IMR-90 (cell line): ENCODE measurements around the gene FAM149B1. TPM values are rescaled to one million over a fixed set of nuclear protein-coding genes. Genes with fewer than 3 reads are reported as not detected.

Source experiments
- ATAC-seq: fragments of 200-7000 bp; cut with Tn5 transposase; 2 replicates; pipeline ENCODE4 v1.9.1; 2020; ENCODE audit warnings: low read depth, mild to moderate bottlenecking, moderate library complexity
- BruUV-seq: library from RNA; stranded (reverse); fragments of 400-500 nt; replicated peaks from 2 replicates; lab custom pipeline; 2021; lab: Mats Ljungman, UMichigan
- CTCF ChIA-PET: fragments of 300-600 bp; formaldehyde crosslinking; extraction: SDS; loops from one replicate; lab custom pipeline; 2021; ENCODE audit warnings: antibody characterized with exemption; lab: Yijun Ruan, JAX
- POLR2A ChIA-PET: fragments of 300-600 bp; sonication (Branson Sonifier 250); formaldehyde crosslinking; loops from one replicate; lab custom pipeline; 2022; ENCODE audit warnings: antibody characterized with exemption; ENCODE audit not compliant: unreplicated experiment; lab: Charles Lee
- DNase-seq: peaks from one replicate; pipeline ENCODE4 v3.0.0; 2013
- H2AFZ ChIP-seq: replicated peaks from 2 replicates; pipeline ENCODE3; 2013; ENCODE audit warnings: low read length, mild to moderate bottlenecking; ENCODE audit not compliant: poor library complexity
- H2AK5ac ChIP-seq: 2 replicates; pipeline ENCODE4 v1.6.1; 2013; ENCODE audit warnings: low read depth, low read length, inconsistent platforms
- H2AK9ac ChIP-seq: replicated peaks from 2 replicates; pipeline ENCODE3; 2013; ENCODE audit warnings: mild to moderate bottlenecking, low read depth, low read length, moderate library complexity; ENCODE audit not compliant: poor library complexity
- H2BK120ac ChIP-seq: 2 replicates; pipeline ENCODE4 v1.6.1; 2013; ENCODE audit warnings: low read depth, low read length, inconsistent platforms
- H2BK15ac ChIP-seq: 3 replicates; pipeline ENCODE4 v1.6.1; 2013; ENCODE audit warnings: low read depth, low read length, inconsistent platforms
- H2BK20ac ChIP-seq: 2 replicates; pipeline ENCODE4 v1.6.1; 2013; ENCODE audit warnings: low read depth, mild to moderate bottlenecking, inconsistent platforms, low read length, moderate library complexity
- H2BK5ac ChIP-seq: 2 replicates; pipeline ENCODE4 v1.6.1; 2013; ENCODE audit warnings: mild to moderate bottlenecking, low read depth, low read length, inconsistent platforms; ENCODE audit not compliant: poor library complexity, severe bottlenecking
- H3K14ac ChIP-seq: replicated peaks from 2 replicates; pipeline ENCODE4 v1.6.1; 2013; ENCODE audit warnings: low read depth, low read length, inconsistent platforms
- H3K18ac ChIP-seq: 2 replicates; pipeline ENCODE4 v1.6.1; 2013; ENCODE audit warnings: low read depth, low read length, control low read depth
- H3K23ac ChIP-seq: 2 replicates; pipeline ENCODE4 v1.6.1; 2013; ENCODE audit warnings: low read depth, low read length, inconsistent platforms
- H3K27ac ChIP-seq: 2 replicates; pipeline ENCODE4 v1.5.1; 2013; ENCODE audit warnings: mild to moderate bottlenecking, control low read depth, low read length; ENCODE audit not compliant: insufficient read depth
- H3K27me3 ChIP-seq: 2 replicates; pipeline ENCODE4 v1.6.1; 2013; ENCODE audit warnings: low read length; ENCODE audit not compliant: control insufficient read depth, insufficient read depth
- H3K36me3 ChIP-seq: 2 replicates; pipeline ENCODE4 v1.6.1; 2013; ENCODE audit warnings: low read length, mixed read lengths; ENCODE audit not compliant: control insufficient read depth, insufficient read depth
- H3K4ac ChIP-seq: 2 replicates; pipeline ENCODE4 v1.6.1; 2013; ENCODE audit warnings: low read depth, low read length, inconsistent platforms
- H3K4me1 ChIP-seq: 2 replicates; pipeline ENCODE4 v1.6.1; 2013; ENCODE audit warnings: low read length, mixed read lengths; ENCODE audit not compliant: control insufficient read depth, insufficient read depth
- H3K4me2 ChIP-seq: 2 replicates; pipeline ENCODE4 v1.6.1; 2013; ENCODE audit warnings: low read depth, mild to moderate bottlenecking, control low read depth, low read length, moderate library complexity
- H3K4me3 ChIP-seq: 2 replicates; pipeline ENCODE4 v1.5.1; 2013; ENCODE audit warnings: low read depth, mild to moderate bottlenecking, control low read depth, low read length, moderate library complexity; ENCODE audit not compliant: insufficient read depth
- H3K56ac ChIP-seq: 2 replicates; pipeline ENCODE4 v1.6.1; 2013; ENCODE audit warnings: low read length, inconsistent platforms; ENCODE audit not compliant: insufficient read depth; ENCODE audit errors: extremely low read depth
- H3K79me1 ChIP-seq, 2 experiments: 2 replicates each; pipeline ENCODE4 v1.6.1; 2013; ENCODE audit warnings: low read length in 2 of 2, inconsistent platforms in 1 of 2, low read depth in 1 of 2
- H3K9ac ChIP-seq: 2 replicates; pipeline ENCODE4 v1.6.1; 2013; ENCODE audit warnings: low read depth, low read length, control low read depth
- H3K9me1 ChIP-seq: 2 replicates; pipeline ENCODE4 v1.6.1; 2013; ENCODE audit warnings: low read length, inconsistent platforms; ENCODE audit not compliant: insufficient read depth
- H3K9me3 ChIP-seq: 2 replicates; pipeline ENCODE4 v1.6.1; 2013; ENCODE audit warnings: low read length; ENCODE audit not compliant: control insufficient read depth, insufficient read depth
- H4K20me1 ChIP-seq: 2 replicates; pipeline ENCODE4 v1.6.1; 2013; ENCODE audit warnings: low read length, inconsistent platforms; ENCODE audit not compliant: insufficient read depth
- H4K5ac ChIP-seq: 2 replicates; pipeline ENCODE4 v1.6.1; 2013; ENCODE audit warnings: mild to moderate bottlenecking, low read depth, low read length, control low read depth
- H4K8ac ChIP-seq, 2 experiments: 2 replicates each; pipeline ENCODE4 v1.6.1; 2013; ENCODE audit warnings: low read depth in 2 of 2, low read length in 2 of 2, control low read depth in 1 of 2, inconsistent platforms in 1 of 2
- H4K91ac ChIP-seq: 2 replicates; pipeline ENCODE4 v1.6.1; 2013; ENCODE audit warnings: low read depth, low read length, inconsistent platforms; ENCODE audit not compliant: insufficient read depth
- CHD1 ChIP-seq: IDR thresholded peaks from 2 replicates; pipeline ENCODE4 v1.6.1; 2012; ENCODE audit warnings: low read depth, low read length, improper control_type of control experiment
- FOS ChIP-seq: fragments of 150-350 bp; IDR thresholded peaks from 2 replicates; pipeline ENCODE4 v1.6.1; 2016; ENCODE audit warnings: low read depth, low read length
- RCOR1 ChIP-seq: IDR thresholded peaks from 2 replicates; pipeline ENCODE4 v1.6.1; 2012; ENCODE audit warnings: mild to moderate bottlenecking, low read length, improper control_type of control experiment; ENCODE audit not compliant: insufficient replicate concordance
- SMC3 ChIP-seq: fragments of 150-350 bp; IDR thresholded peaks from 2 replicates; pipeline ENCODE4 v1.6.1; 2016; ENCODE audit warnings: low read depth, mild to moderate bottlenecking, antibody characterized with exemption, low read length, moderate library complexity
- USF2 ChIP-seq: fragments of 150-350 bp; IDR thresholded peaks from 2 replicates; pipeline ENCODE4 v1.6.1; 2017; ENCODE audit warnings: mild to moderate bottlenecking, antibody characterized with exemption, low read length, low read depth
- WGBS, 2 experiments: methylation state at CpG; one replicate each; pipeline versions ENCODE4 v1.1.5 to v1.1.7; 2013; ENCODE audit warnings: missing lambda C conversion rate in 2 of 2; ENCODE audit not compliant: insufficient read length in 1 of 2; ENCODE audit errors: extremely low coverage in 2 of 2; 5-methylcytosine and 5-hydroxymethylcytosine counted together
- dilution Hi-C: fragments of 300-500 bp; cut with HindIII; formaldehyde crosslinking; loops from one replicate; pipeline ENCODE4 v1.14.3; 2018; ENCODE audit warnings: low sequenced_read_pairs; ENCODE audit not compliant: unreplicated experiment
- in situ Hi-C: fragments of 300-500 bp; cut with MboI; formaldehyde crosslinking; loops from 3 replicates; pipeline ENCODE4 v1.14.3; 2019; ENCODE audit warnings: low sequenced_read_pairs, inconsistent platforms, mixed read lengths
- intact Hi-C: fragments of 100-400 bp; cut with micrococcal nuclease; formaldehyde crosslinking; loops from 2 replicates; pipeline ENCODE4 v1.10.0; 2022
- polyA plus RNA-seq, 3 experiments: library from polyadenylated mRNA; depleted of rRNA; stranded (reverse); fragments of >200 nt; gene quantifications; 2 replicates each; pipeline ENCODE4 v1.2.3, GENCODE V29; 2012; ENCODE audit warnings: low replicate concordance in 1 of 3
- total RNA-seq: library from RNA; depleted of rRNA; stranded (reverse); fragments of >200 nt; gene quantifications from 2 replicates; pipeline ENCODE4 v1.2.3, GENCODE V29; 2012

Gene FAM149B1
- total and polyA plus RNA-seq, 2 of the 4 experiments (the other 2 are of a cell fraction), result 21.7 to 28.3 TPM

GRCh38 chr10:73261362-73261995 is 93.6 kb downstream of the FAM149B1 start:
- Histone ChIP-seq H3K27ac (no peak overlapping the region), H3K23ac (no peak overlapping the region), H2AK5ac (no peak overlapping the region), H4K91ac (no peak overlapping the region), H2BK120ac (peak overlapping the region; percentile 42), H2BK20ac (no peak overlapping the region), H4K8ac (no peak overlapping the region), H3K14ac (no peak overlapping the region), H3K79me1 (no peaks in the 10 kb centered on the region), H3K4me2 (no peak overlapping the region), H2BK15ac (no peak overlapping the region), H3K9ac (no peak overlapping the region), H3K4me3 (no peak overlapping the region), H3K18ac (no peak overlapping the region), H3K9me3 (no peaks in the 10 kb centered on the region), H3K4me1 (no peaks in the 10 kb centered on the region), H2AK9ac (no peak overlapping the region), H3K4ac (no peak overlapping the region), H3K36me3 (no peaks in the 10 kb centered on the region), H2BK5ac (no peak overlapping the region), H2AFZ (no peak overlapping the region), H4K20me1 (no peaks in the 10 kb centered on the region), H3K56ac (no peak overlapping the region), H4K5ac (no peak overlapping the region), H3K9me1 (no peaks in the 10 kb centered on the region), H3K27me3 (no peaks in the 10 kb centered on the region)
- no TSS peak for BruUV-seq
- in situ Hi-C loops, result loop anchor here (25.0 kb wide), 1 partner anchor 376 kb away; the partner anchor contains the start of gene MYOZ1
- intact Hi-C loops, result loop anchor here (5.0 kb wide), 1 partner anchor 381 kb away; the partner anchor contains the start of gene MYOZ1
- dilution Hi-C loops, result no loop called here
- DNase-seq (no peak), ATAC-seq (no peak)
- 100% methylated on average over 1 of the region's 9 CpGs; no CpG with 5 or more reads in 1 of the 2 experiments for WGBS, 2 experiments
- TF ChIP-seq RCOR1 (no peak), FOS (no peak), SMC3 (no peak), CHD1 (no peak), USF2 (no peak)
- ChIA-PET POLR2A (no interaction called here), CTCF (no interaction called here)
